K562 (cell line): Measurements from ENCODE around the gene BCAS3. TPM values are rescaled to one million over a fixed set of nuclear protein-coding genes. Genes with fewer than 3 reads are reported as not detected.

Experiments
- ATAC-seq: fragments of 200-7000 bp; cut with Tn5 transposase; 3 replicates; pipeline ENCODE4 v1.9.1; 2020; ENCODE audit warnings: moderate library complexity
- BruUV-seq: library from RNA; stranded (reverse); fragments of 400-500 nt; replicated peaks from 2 replicates; lab custom pipeline; 2021; lab: Mats Ljungman, UMichigan
- CTCF ChIA-PET: fragments of 300-600 bp; formaldehyde crosslinking; extraction: SDS; loops from one replicate; lab custom pipeline; 2021; ENCODE audit warnings: low intra/inter-chr PET ratio; lab: Yijun Ruan, JAX
- POLR2A ChIA-PET: fragments of 300-600, 350-650 bp; sonication (Branson Sonifier 250); formaldehyde crosslinking; extraction: SDS; loops from one replicate; lab custom pipeline; 2021; ENCODE audit warnings: antibody characterized with exemption, inconsistent platforms; lab: Yijun Ruan, JAX
- DNase-seq, 4 experiments: peaks; one replicate each; pipeline versions ENCODE4 v3.0.0 to v3.0.0-alpha.2; 2011 to 2018; ENCODE audit warnings: low spot score in 3 of 4, mixed read lengths in 3 of 4; ENCODE audit errors: extremely low read depth in 1 of 4
- FAIRE-seq: peaks from 2 replicates; lab custom pipeline; 2011; peaks lifted over from hg19 to GRCh38; lab: Jason Lieb, UNC
- H2AFZ ChIP-seq: 2 replicates; pipeline ENCODE4 v1.6.0; 2011; ENCODE audit warnings: low read depth, low read length, control low read depth, inconsistent platforms
- H3K27ac ChIP-seq: fragments of 200-600 bp; 3 replicates; pipeline ENCODE4 v1.8.0; 2011; ENCODE audit warnings: low read depth, mild to moderate bottlenecking, control low read depth, inconsistent platforms, low read length, moderate library complexity, mixed read lengths; ENCODE audit errors: extremely low read depth
- H3K27me3 ChIP-seq, 2 experiments: fragments of 300-600 bp in 1 of 2; 2 replicates in 1 of 2; 3 replicates in 1 of 2; pipeline versions ENCODE4 v1.6.0 to v1.8.0; 2011; ENCODE audit warnings: inconsistent platforms in 2 of 2, low read length in 2 of 2, mild to moderate bottlenecking in 1 of 2, mixed read lengths in 1 of 2, moderate library complexity in 1 of 2; ENCODE audit not compliant: control insufficient read depth in 2 of 2, insufficient read depth in 2 of 2
- H3K36me3 ChIP-seq: fragments of 300-600 bp; 3 replicates; pipeline ENCODE4 v1.8.0; 2011; ENCODE audit warnings: mild to moderate bottlenecking, low read length, inconsistent platforms; ENCODE audit not compliant: control insufficient read depth, insufficient read depth
- H3K4me1 ChIP-seq, 2 experiments: fragments of 200-600 bp in 1 of 2; replicated peaks in 1 of 2; 2 replicates in 1 of 2; 3 replicates in 1 of 2; pipeline versions ENCODE4 v1.5.1 to v1.8.0; 2011; ENCODE audit warnings: inconsistent platforms in 2 of 2, low read length in 2 of 2, mild to moderate bottlenecking in 1 of 2, mixed read lengths in 1 of 2, moderate library complexity in 1 of 2; ENCODE audit not compliant: control insufficient read depth in 2 of 2, insufficient read depth in 2 of 2
- H3K4me2 ChIP-seq: 2 replicates; pipeline ENCODE4 v1.6.1; 2011; ENCODE audit warnings: low read length, control low read depth, inconsistent platforms, mixed read lengths; ENCODE audit not compliant: insufficient read depth
- H3K4me3 ChIP-seq: fragments of 200-600 bp; sonication (generic), shearing (Covaris generic); 2 replicates; pipeline ENCODE4 v1.5.1; 2016; ENCODE audit warnings: control low read depth, inconsistent platforms
- H3K79me2 ChIP-seq: fragments of 200-600 bp; 3 replicates; pipeline ENCODE4 v1.8.0; 2011; ENCODE audit warnings: low read length, inconsistent platforms; ENCODE audit not compliant: control insufficient read depth, insufficient read depth
- H3K9ac ChIP-seq, 2 experiments: 2 replicates each; pipeline versions ENCODE4 v1.6.0 to v1.6.1; 2011; ENCODE audit warnings: low read depth in 2 of 2, low read length in 2 of 2, control low read depth in 1 of 2, inconsistent platforms in 1 of 2, mild to moderate bottlenecking in 1 of 2, mixed read lengths in 1 of 2; ENCODE audit not compliant: insufficient read depth in 1 of 2
- H3K9me1 ChIP-seq: one replicate; pipeline ENCODE4 v1.6.0; 2011; ENCODE audit warnings: inconsistent platforms, mild to moderate bottlenecking, low read length, moderate library complexity; ENCODE audit not compliant: control insufficient read depth, insufficient read depth
- H3K9me3 ChIP-seq: replicated peaks from 2 replicates; pipeline ENCODE4 v1.5.1; 2011; ENCODE audit warnings: low read depth, low read length, inconsistent platforms; ENCODE audit not compliant: control insufficient read depth, insufficient read depth
- H4K20me1 ChIP-seq: replicated peaks from 2 replicates; pipeline ENCODE4 v1.6.1; 2011; ENCODE audit warnings: low read length, inconsistent platforms, mixed read lengths; ENCODE audit not compliant: control insufficient read depth, insufficient read depth
- E2F8 ChIP-seq: fragments of 450-650 bp; IDR thresholded peaks from 2 replicates; pipeline ENCODE4 v1.7.1; 2018; ENCODE audit warnings: mild to moderate bottlenecking, low read depth; ENCODE audit not compliant: partially characterized antibody
- WGBS: fragments of 100-300 bp; shearing (Covaris generic); methylation state at CpG from one replicate; pipeline ENCODE4 v1.1.6; 2016; ENCODE audit warnings: low coverage, mixed read lengths; ENCODE audit not compliant: insufficient coverage; ENCODE audit errors: missing lambda C conversion rate; 5-methylcytosine and 5-hydroxymethylcytosine counted together
- in situ Hi-C: fragments of 300-500 bp; cut with MboI; formaldehyde crosslinking; loops from 4 replicates; pipeline ENCODE4 v1.15.0; 2018; ENCODE audit warnings: inconsistent platforms, mixed read lengths
- intact Hi-C: fragments of 100-400 bp; cut with micrococcal nuclease; formaldehyde crosslinking; loops from 2 replicates; pipeline ENCODE4 v1.14.2; 2022
- polyA plus RNA-seq, 8 experiments: library from polyadenylated mRNA; depleted of rRNA in 4 of 8; stranded (reverse) in 5 of 8; unstranded in 3 of 8; fragments of >200 nt; fragmentation: Nextera tagmentation in 2 of 8; fragmentation: Illumina TruSeq in 1 of 8; extraction: Ambion mirVana in 2 of 8; extraction: Trizol in 1 of 8; gene quantifications; 2 replicates each; pipeline versions ENCODE4 v1.2.1 to v1.2.3, GENCODE V29; 2011 to 2014; ENCODE audit warnings: inconsistent platforms in 1 of 8, missing spikeins in 1 of 8
- total RNA-seq, 7 experiments: library from RNA; depleted of rRNA in 6 of 7; stranded (reverse); fragments of >200 nt in 6 of 7; fragmentation: Illumina TruSeq in 2 of 7; extraction: Trizol in 2 of 7; gene quantifications; 2 replicates each; pipeline versions ENCODE4 v1.2.1 to v1.2.3, GENCODE V29; 2011 to 2021; ENCODE audit warnings: low replicate concordance in 1 of 7
- TF ChIP-seq, protein P1 (sequence below), 3 experiments: fragments of 200-800 bp in 1 of 3; fragments of 250-450 bp in 1 of 3; fragments of 450-650 bp in 1 of 3; sonication (Bioruptor Pico) in 1 of 3; sonication (Bioruptor generic) in 1 of 3; formaldehyde crosslinking in 1 of 3; IDR thresholded peaks; 2 replicates each; pipeline versions ENCODE4 v1.6.1 to v1.8.0; 2016 to 2022; ENCODE audit warnings: mild to moderate bottlenecking in 2 of 3, missing genetic modification characterization in 2 of 3, missing compliant biosample characterization in 1 of 3, moderate library complexity in 1 of 3

Gene BCAS3
- total and polyA plus RNA-seq, 9 of the 15 experiments (the other 6 are each of a cell fraction or from before 2014, with no cell fraction given), result 1.9 to 5.5 (median 3.5) TPM

GRCh38 chr17:60769327-60769726, 91.7 kb downstream of the BCAS3 start:
- Histone ChIP-seq H3K4me1 (no peaks in the 10 kb centered on the region; a peak in 1 of 5 replicates), H3K9me3 (no peaks in the 10 kb centered on the region), H3K4me2 (no peak overlapping the region), H3K27ac (no peak overlapping the region), H3K79me2 (no peaks in the 10 kb centered on the region), H4K20me1 (no peaks in the 10 kb centered on the region), H2AFZ (no peak overlapping the region), H3K9me1 (no peaks in the 10 kb centered on the region), H3K9ac (no peak overlapping the region), H3K36me3 (no peaks in the 10 kb centered on the region), H3K4me3 (no peak overlapping the region), H3K27me3 (no peaks in the 10 kb centered on the region; a peak in 1 of 5 replicates)
- POLR2A ChIA-PET, result no interaction called here
- 29% methylated on average over 2 of the region's 3 CpGs for WGBS
- no TSS peak for BruUV-seq
- intact Hi-C loops (no loop called here), in situ Hi-C loops (no loop called here)
- no peak for FAIRE-seq
- CTCF ChIA-PET, result no interaction called here
- DNase-seq, result no peak
- ATAC-seq, result no peak
- no peak for TF ChIP-seq E2F8
- TF ChIP-seq, protein P1, sequence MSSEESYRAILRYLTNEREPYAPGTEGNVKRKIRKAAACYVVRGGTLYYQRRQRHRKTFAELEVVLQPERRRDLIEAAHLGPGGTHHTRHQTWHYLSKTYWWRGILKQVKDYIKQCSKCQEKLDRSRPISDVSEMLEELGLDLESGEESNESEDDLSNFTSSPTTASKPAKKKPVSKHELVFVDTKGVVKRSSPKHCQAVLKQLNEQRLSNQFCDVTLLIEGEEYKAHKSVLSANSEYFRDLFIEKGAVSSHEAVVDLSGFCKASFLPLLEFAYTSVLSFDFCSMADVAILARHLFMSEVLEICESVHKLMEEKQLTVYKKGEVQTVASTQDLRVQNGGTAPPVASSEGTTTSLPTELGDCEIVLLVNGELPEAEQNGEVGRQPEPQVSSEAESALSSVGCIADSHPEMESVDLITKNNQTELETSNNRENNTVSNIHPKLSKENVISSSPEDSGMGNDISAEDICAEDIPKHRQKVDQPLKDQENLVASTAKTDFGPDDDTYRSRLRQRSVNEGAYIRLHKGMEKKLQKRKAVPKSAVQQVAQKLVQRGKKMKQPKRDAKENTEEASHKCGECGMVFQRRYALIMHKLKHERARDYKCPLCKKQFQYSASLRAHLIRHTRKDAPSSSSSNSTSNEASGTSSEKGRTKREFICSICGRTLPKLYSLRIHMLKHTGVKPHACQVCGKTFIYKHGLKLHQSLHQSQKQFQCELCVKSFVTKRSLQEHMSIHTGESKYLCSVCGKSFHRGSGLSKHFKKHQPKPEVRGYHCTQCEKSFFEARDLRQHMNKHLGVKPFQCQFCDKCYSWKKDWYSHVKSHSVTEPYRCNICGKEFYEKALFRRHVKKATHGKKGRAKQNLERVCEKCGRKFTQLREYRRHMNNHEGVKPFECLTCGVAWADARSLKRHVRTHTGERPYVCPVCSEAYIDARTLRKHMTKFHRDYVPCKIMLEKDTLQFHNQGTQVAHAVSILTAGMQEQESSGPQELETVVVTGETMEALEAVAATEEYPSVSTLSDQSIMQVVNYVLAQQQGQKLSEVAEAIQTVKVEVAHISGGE (CRISPR knock-in tag; IDR thresholded peaks at IDR 0.05), result peak in 1 of 3 experiments; percentile 89; a peak in 1 of 6 replicates
